ENCODE measurements around the gene ACCS. TPM values are rescaled to one million over a fixed set of nuclear protein-coding genes. Genes with fewer than 3 reads are reported as not detected.

The ACCS gene
- total and polyA plus RNA-seq, 2 donors = 14.2 to 29.2 TPM

DNA sequence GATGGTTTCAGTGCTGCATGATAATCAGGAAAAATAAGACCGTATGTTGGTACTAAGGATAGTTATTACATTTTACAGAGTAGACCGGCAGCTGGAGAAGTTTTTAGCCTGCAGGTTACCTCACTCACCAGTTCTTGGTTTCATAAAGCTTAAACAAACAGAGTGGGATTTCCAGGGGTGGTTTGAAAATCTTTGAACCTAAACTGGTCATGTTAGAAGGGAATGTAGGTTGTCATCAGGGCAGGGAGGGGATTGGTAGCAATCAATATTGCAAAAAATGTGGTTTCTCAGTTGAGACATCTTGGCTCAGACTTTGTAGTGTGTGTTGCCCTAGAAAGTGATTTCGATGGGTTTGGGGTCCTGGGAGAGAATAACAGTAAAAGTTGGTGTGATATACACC is 46.9 kb downstream of the ACCS start:
- 91% methylated on average over 3 of the region's 3 CpGs for WGBS
- H3K4me1 ChIP-seq (ENCODE audit: insufficient read depth) = no peaks in the 10 kb centered on the region
- no peak for DNase-seq (ENCODE audit: extremely low spot score)

DNA sequence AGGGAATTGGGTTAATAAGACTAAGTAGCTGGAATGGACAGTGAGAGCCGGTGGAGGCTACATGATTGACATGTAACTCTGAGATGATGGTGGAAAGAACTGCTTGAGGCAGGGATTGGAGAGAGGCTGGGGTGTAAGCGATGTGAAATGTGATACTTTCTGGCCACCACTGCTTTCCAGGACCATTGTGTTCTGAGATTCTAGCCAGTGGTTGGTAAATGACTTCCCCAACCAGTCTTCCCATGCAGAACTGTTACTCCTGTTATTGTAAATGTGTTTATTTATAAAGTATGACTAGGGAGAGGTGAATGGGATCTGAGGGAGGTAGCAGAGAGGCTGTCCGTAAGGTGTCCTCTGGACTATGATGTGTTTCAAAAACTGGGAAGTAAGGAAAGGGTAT is 47.5 kb downstream of the ACCS start:
- H3K4me3 ChIP-seq (ENCODE audit: low read depth, low read length) = no peak overlapping the region
- no peak for DNase-seq (ENCODE audit: extremely low spot score)
- 90% methylated on average over 3 of the region's 3 CpGs for WGBS
- H3K4me1 ChIP-seq (ENCODE audit: insufficient read depth) = no peaks in the 10 kb centered on the region
- no peak overlapping the region for H3K27ac ChIP-seq (ENCODE audit: low read depth)
- no peaks in the 10 kb centered on the region for H3K36me3 ChIP-seq (ENCODE audit: insufficient read depth)

More for the DNA sequence above, 46.9 kb downstream of the ACCS start:
- no peaks in the 10 kb centered on the region for H3K36me3 ChIP-seq (ENCODE audit: insufficient read depth)
- no peak overlapping the region for H3K4me3 ChIP-seq (ENCODE audit: low read depth, low read length)
- H3K27ac ChIP-seq (ENCODE audit: low read depth) = no peak overlapping the region

DNA sequence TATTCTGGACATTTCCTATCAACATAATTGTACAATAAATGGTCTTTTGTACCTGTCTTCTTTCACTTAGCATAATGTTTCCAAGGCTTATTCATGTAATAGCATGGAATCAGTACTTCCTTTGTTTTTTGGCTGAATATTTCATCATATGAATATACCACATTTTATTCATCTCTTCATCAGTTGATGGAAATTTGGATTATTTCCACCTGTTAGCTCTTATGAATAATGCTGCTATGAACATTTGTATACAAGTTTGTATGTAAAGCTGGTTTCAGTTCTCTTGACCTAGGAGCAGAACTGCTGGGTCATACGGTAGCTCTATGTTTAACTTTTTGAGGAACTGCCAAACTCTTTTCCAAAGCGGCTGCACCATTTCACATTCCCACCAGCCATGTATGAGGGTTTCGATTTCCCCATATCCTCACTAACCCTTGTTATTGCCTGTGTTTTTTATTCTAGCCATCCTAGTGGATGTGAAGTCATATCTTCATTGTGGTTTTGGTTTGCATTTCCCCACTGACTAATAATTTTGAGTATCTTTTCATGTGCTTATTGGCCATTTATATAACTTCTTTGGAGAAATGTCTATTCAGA is 50.3 kb downstream of the ACCS start:
- Histone ChIP-seq H3K36me3 (ENCODE audit: insufficient read depth) (no peaks in the 10 kb centered on the region), H3K4me1 (ENCODE audit: insufficient read depth) (no peaks in the 10 kb centered on the region), H3K27ac (ENCODE audit: low read depth) (no peak overlapping the region), H3K4me3 (ENCODE audit: low read depth, low read length) (no peak overlapping the region)
- 68% methylated on average over 3 of the region's 3 CpGs for WGBS
- DNase-seq (ENCODE audit: extremely low spot score) = no peak

DNA sequence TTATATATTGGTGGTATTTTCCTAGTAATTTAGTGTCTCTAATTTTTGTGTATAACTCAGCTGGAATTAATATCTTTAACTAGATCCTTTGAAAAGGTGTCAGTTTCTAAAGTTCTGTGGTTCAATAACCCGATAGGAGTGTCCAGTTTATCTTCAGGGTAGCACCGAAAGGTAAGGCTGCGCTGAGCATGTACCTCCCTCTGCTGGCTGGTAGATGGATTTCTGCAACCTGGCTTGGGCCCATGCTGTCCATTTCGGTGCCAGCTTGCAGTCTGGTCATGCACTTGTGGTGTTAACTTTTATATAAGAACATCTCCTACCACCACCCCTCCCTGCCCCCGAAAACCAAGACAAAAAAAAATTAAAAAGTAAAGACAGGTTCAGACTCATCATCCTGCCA is 54.1 kb downstream of the ACCS start:
- no peak for DNase-seq (ENCODE audit: extremely low spot score)
- H3K36me3 ChIP-seq (ENCODE audit: insufficient read depth) = peaks cover 3% of the 10 kb centered on the region
- 93% methylated on average over 5 of the region's 5 CpGs for WGBS

DNA sequence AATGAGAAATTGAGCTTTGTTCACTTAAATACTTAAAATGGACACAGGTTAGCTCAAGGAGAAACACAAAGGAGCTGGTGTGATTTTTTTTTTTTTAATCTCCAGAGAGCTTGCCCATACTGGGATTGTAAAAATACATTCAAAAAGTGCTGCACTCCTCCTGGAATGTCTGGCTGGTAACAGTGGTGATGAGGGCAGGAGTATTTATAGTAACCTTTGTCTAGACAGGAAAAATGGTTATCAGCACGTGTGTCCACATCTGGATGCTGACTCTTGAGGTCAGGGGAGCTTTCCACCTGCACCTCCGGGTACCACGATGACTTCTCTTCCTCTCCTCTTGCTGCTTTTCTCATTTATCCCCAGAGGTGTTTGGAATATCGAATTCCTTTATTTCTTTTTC is 59.5 kb downstream of the ACCS start:
- DNase-seq (ENCODE audit: extremely low spot score) = no peak
- Histone ChIP-seq H3K4me3 (ENCODE audit: low read depth, low read length) (no peak overlapping the region), H3K4me1 (ENCODE audit: insufficient read depth) (no peaks in the 10 kb centered on the region), H3K36me3 (ENCODE audit: insufficient read depth) (peaks cover 5% of the 10 kb centered on the region), H3K27ac (ENCODE audit: low read depth) (no peak overlapping the region)
- 83% methylated on average over 4 of the region's 4 CpGs for WGBS

More for the DNA sequence above, 54.1 kb downstream of the ACCS start:
- H3K4me3 ChIP-seq (ENCODE audit: low read depth, low read length) = no peak overlapping the region
- no peak overlapping the region for H3K27ac ChIP-seq (ENCODE audit: low read depth)
- no peaks in the 10 kb centered on the region for H3K4me1 ChIP-seq (ENCODE audit: insufficient read depth)

DNA sequence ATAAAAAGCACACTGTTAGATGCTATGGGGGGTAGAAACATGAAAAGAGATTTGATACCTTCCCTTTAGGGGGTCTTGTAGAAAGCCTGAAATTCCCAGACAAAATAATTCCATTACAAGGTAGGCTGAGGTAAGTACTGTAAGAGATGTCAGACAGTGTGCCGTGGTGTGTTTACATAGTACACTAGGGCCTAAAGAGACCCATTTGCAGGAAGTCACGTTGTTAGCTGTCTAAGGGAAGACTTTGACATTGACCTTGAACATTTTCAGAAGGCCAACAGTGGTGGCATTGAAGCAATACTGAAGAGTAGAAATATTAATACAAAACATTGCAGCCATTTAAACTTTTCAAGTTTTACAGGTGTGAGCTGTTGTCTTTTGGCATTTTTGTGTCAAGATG is 60.2 kb downstream of the ACCS start:
- 88% methylated on average over 2 of the region's 2 CpGs for WGBS
- no peak overlapping the region for H3K4me3 ChIP-seq (ENCODE audit: low read depth, low read length)
- DNase-seq (ENCODE audit: extremely low spot score) = no peak
- peaks cover 5% of the 10 kb centered on the region for H3K36me3 ChIP-seq (ENCODE audit: insufficient read depth)
- H3K4me1 ChIP-seq (ENCODE audit: insufficient read depth) = no peaks in the 10 kb centered on the region
- no peak overlapping the region for H3K27ac ChIP-seq (ENCODE audit: low read depth)

DNA sequence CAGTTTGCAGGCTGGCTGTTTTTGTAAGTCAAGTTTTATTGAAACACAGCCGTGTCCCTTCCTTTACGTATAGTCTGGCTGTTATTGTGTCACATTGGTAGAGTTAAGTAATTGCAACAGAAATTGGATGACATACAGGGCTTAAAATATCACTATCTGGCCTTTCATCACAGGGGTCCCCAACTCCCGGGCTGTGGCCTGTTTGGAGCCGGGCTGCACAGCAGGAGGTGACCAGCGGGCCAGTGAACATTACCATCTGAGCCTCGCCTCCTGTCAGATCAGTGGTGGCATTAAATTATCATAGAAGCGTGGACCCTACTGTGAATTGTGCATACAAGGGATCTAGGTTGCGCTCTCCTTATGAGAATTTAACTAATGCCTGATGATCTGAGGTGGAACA is 61.1 kb downstream of the ACCS start:
- no peaks in the 10 kb centered on the region for H3K4me1 ChIP-seq (ENCODE audit: insufficient read depth)
- peaks cover 5% of the 10 kb centered on the region for H3K36me3 ChIP-seq (ENCODE audit: insufficient read depth)
- WGBS = 93% methylated on average over 8 of the region's 8 CpGs
- H3K27ac ChIP-seq (ENCODE audit: low read depth) = no peak overlapping the region
- DNase-seq (ENCODE audit: extremely low spot score) = no peak
- H3K4me3 ChIP-seq (ENCODE audit: low read depth, low read length) = no peak overlapping the region

DNA sequence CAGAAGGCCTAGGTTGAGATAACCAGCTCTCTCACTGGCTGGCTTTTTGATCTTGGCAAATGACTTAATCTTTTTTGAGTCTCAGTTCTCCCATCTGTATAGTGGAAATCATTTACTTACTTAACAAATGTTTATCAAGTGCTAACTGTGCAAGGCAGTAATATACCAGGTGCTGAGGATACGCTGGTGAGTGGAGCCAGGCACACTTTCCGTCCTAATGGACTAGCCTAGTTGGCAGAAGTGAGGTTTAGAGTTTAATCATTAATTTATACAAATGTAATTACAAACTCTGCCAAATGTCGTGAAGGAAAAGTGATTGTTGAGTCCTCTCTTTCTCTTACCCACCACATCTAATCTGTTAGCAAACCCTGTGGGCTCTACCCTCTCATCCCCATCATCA is 62.7 kb downstream of the ACCS start:
- 93% methylated on average over 3 of the region's 3 CpGs for WGBS

DNA sequence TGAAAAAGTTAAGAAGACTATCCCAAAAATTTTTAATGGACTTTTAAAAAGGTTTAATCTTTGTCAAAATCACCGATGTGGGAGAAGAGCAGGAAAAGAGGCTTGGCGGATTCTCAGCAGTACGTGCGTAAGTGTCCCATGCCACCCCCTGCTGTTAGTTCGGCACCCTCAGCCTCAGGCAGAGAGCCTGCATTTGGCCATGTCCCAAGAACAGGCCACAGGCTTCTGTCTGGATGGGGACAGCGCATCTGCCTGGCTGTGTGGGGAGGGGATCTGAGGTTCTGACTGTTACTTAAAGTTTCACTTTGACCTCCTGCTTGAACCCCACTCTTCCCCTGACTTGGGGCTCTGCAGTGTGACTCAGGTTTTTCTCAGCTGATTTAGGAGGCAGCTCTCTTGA is 64.7 kb downstream of the ACCS start:
- Histone ChIP-seq H3K4me3 (ENCODE audit: low read depth, low read length) (no peak overlapping the region), H3K36me3 (ENCODE audit: insufficient read depth) (no peaks in the 10 kb centered on the region), H3K4me1 (ENCODE audit: insufficient read depth) (no peaks in the 10 kb centered on the region), H3K27ac (ENCODE audit: low read depth) (no peak overlapping the region)
- no peak for DNase-seq (ENCODE audit: extremely low spot score)
- WGBS = 92% methylated on average over 6 of the region's 6 CpGs

More for the DNA sequence above, 62.7 kb downstream of the ACCS start:
- Histone ChIP-seq H3K27ac (ENCODE audit: low read depth) (no peak overlapping the region), H3K4me1 (ENCODE audit: insufficient read depth) (no peaks in the 10 kb centered on the region), H3K36me3 (ENCODE audit: insufficient read depth) (peaks cover 5% of the 10 kb centered on the region), H3K4me3 (ENCODE audit: low read depth, low read length) (no peak overlapping the region)
- DNase-seq (ENCODE audit: extremely low spot score) = no peak

DNA sequence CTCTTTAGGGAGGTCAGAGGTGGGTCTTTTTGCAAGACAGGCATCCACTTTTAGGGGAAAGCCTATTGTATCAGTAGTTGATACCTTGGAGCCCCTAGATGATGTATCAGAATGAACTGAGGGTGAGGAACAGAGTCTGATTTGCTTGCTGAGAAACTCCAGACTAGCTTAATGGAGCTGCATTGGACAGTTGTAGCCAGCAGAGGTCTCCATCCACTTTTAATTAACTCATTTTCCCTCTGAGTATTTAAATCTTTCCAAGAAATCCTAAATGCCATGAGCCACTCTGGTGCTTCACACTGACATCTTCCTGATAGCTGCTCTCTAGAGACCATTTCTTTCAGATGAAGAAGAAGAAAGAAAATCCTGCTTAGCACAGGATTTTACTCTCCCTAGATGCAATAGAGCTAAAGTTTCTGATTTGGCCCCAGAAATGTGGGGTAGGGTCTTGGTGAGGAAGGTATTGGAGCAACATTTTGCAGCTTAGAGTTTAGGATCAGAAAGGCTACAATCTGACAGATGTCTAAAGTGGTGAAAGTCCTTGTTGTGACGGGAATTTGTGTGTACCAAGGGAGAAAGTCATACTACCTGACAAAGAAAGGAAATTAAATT is 67.4 kb downstream of the ACCS start:
- no peak overlapping the region for H3K4me3 ChIP-seq (ENCODE audit: low read depth, low read length)
- no peak for DNase-seq (ENCODE audit: extremely low spot score)
- 95% methylated on average over 1 of the region's 1 CpG for WGBS
- no peaks in the 10 kb centered on the region for H3K36me3 ChIP-seq (ENCODE audit: insufficient read depth)
- no peaks in the 10 kb centered on the region for H3K4me1 ChIP-seq (ENCODE audit: insufficient read depth)
- no peak overlapping the region for H3K27ac ChIP-seq (ENCODE audit: low read depth)

Other genes starting within 250 kb of the ACCS start
- gene ALKBH3, start 185.4 kb upstream of the ACCS start, total RNA-seq = 30.2 TPM
- gene ALKBH3, start 185.4 kb upstream of the ACCS start, polyA plus RNA-seq = 27.7 TPM
- 21.4 TPM for gene C11orf96, start 123.6 kb upstream of the ACCS start, total RNA-seq
- gene C11orf96, start 123.6 kb upstream of the ACCS start, polyA plus RNA-seq = 226 TPM
- gene ACCSL, start 18.3 kb upstream of the ACCS start, total RNA-seq = not detected
- gene ACCSL, start 18.3 kb upstream of the ACCS start, polyA plus RNA-seq = not detected
- 95.3 TPM for gene EXT2, start 29.4 kb downstream of the ACCS start, total RNA-seq
- gene EXT2, start 29.4 kb downstream of the ACCS start, polyA plus RNA-seq = 52.2 TPM
- 1.5 TPM for gene ALX4, start 243.9 kb downstream of the ACCS start, total RNA-seq
- 0.08 TPM for gene ALX4, start 243.9 kb downstream of the ACCS start, polyA plus RNA-seq